Endothelial cell of umbilical vein (primary cell): ENCODE measurements around the gene KCTD5.

Experiments used
- CTCF ChIP-seq, 2 donors: IDR thresholded peaks; 1 replicate in 1 of 2; 2 replicates in 1 of 2; pipeline ENCODE4 v1.5.1; 2011; ENCODE audit warnings: low read length in 2 of 2, mild to moderate bottlenecking in 2 of 2, moderate library complexity in 2 of 2, control low read depth in 1 of 2, inconsistent platforms in 1 of 2, low read depth in 1 of 2; ENCODE audit not compliant: insufficient read depth in 1 of 2; ENCODE audit errors: extremely low read depth in 1 of 2
- EZH2 ChIP-seq: IDR thresholded peaks from 2 replicates; pipeline ENCODE4 v1.6.1; 2012; ENCODE audit warnings: borderline replicate concordance, low read depth, mild to moderate bottlenecking, moderate library complexity, low read length, inconsistent platforms; ENCODE audit not compliant: severe bottlenecking
- MAX ChIP-seq: IDR thresholded peaks from 2 replicates; pipeline ENCODE4 v1.6.1; 2011; ENCODE audit not compliant: insufficient read depth, insufficient read length
- MYC ChIP-seq: IDR thresholded peaks from one replicate; pipeline ENCODE4 v1.6.1; 2011; ENCODE audit warnings: mild to moderate bottlenecking, low read depth, low read length
- POLR2A ChIP-seq: IDR thresholded peaks from 2 replicates; pipeline ENCODE4 v1.6.1; 2012; ENCODE audit warnings: low read depth, mild to moderate bottlenecking, control low read depth, low read length
- POLR2AphosphoS5 ChIP-seq: IDR thresholded peaks from 2 replicates; pipeline ENCODE4 v1.6.1; 2012; ENCODE audit warnings: low read depth, mild to moderate bottlenecking, control low read depth, low read length, moderate library complexity; ENCODE audit not compliant: insufficient read depth

DNA sequence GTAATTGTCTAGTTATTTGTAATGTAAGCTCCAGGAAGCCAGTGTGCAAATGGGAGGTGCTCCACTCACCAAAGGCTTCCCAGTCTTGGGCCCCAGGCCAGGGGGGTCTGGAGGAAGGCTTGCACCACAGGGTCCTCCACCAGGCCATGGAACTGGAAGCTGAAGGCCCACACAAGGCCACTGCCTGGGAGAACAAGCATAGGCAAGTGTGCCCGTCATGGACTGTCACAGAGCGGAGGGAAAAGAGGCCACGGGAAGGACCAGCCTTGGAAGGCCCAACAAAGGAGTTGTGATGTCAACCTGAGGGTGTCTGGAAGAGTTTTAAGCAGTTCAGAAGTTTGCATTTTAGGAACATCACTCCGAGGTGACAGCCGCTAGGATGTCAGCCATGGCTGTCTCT is 67.2 kb downstream of the KCTD5 start:
- no peak for TF ChIP-seq EZH2
- no peak for TF ChIP-seq POLR2A
- TF ChIP-seq MYC, result no peak
- no peak for TF ChIP-seq POLR2AphosphoS5
- no peak for TF ChIP-seq MAX
- no peak for TF ChIP-seq CTCF (IDR thresholded peaks at IDR 0.05; ENCODE audit: extremely low read depth in 1 of 2, insufficient read depth in 1 of 2, low read depth in 1 of 2, low read length in 2 of 2)
